OCI-LY7 (cell line): ENCODE measurements around the gene ARL14EP. TPM values are rescaled to one million over a fixed set of nuclear protein-coding genes. Genes with fewer than 3 reads are reported as not detected.

Experiments
- BruUV-seq: library from RNA; stranded (reverse); fragments of 400-500 nt; replicated peaks from 2 replicates; lab custom pipeline; 2021; lab: Mats Ljungman, UMichigan
- CTCF ChIA-PET: fragments of 300-600 bp; sonication (Branson Sonifier 250); formaldehyde crosslinking; loops from one replicate; lab custom pipeline; 2022; ENCODE audit warnings: antibody characterized with exemption; ENCODE audit not compliant: unreplicated experiment; lab: Charles Lee
- POLR2A ChIA-PET: fragments of 300-600 bp; sonication (Branson Sonifier 250); formaldehyde crosslinking; loops from one replicate; lab custom pipeline; 2022; ENCODE audit warnings: antibody characterized with exemption; lab: Charles Lee
- DNase-seq: peaks from one replicate; pipeline ENCODE4 v3.0.0-alpha.2; 2015; ENCODE audit warnings: low spot score
- H2AFZ ChIP-seq: fragments of 200-600 bp; sonication (generic), shearing (Covaris generic); 2 replicates; pipeline ENCODE4 v1.6.1; 2014; ENCODE audit warnings: mild to moderate bottlenecking, antibody characterized with exemption, low read length, moderate library complexity
- H3K27ac ChIP-seq: fragments of 200-600 bp; sonication (generic); 2 replicates; pipeline ENCODE4 v1.5.1; 2014; ENCODE audit warnings: mixed run types, low read depth, mild to moderate bottlenecking, moderate library complexity, low read length, inconsistent platforms; ENCODE audit not compliant: poor library complexity, severe bottlenecking
- H3K36me3 ChIP-seq: fragments of 200-600 bp; sonication (generic); 2 replicates; pipeline ENCODE4 v1.6.1; 2014; ENCODE audit warnings: mild to moderate bottlenecking, antibody characterized with exemption, low read length, moderate library complexity, mixed read lengths; ENCODE audit not compliant: insufficient read depth
- H3K4me1 ChIP-seq: fragments of 200-600 bp; sonication (generic); 2 replicates; pipeline ENCODE4 v1.5.1; 2014; ENCODE audit warnings: mild to moderate bottlenecking, low read length; ENCODE audit not compliant: insufficient read depth, poor library complexity, severe bottlenecking
- H3K4me2 ChIP-seq: fragments of 200-600 bp; sonication (generic); 2 replicates; pipeline ENCODE4 v1.6.1; 2014; ENCODE audit warnings: mild to moderate bottlenecking, low read length
- H3K4me3 ChIP-seq: fragments of 200-600 bp; sonication (generic); 2 replicates; pipeline ENCODE4 v1.5.1; 2014; ENCODE audit warnings: mild to moderate bottlenecking, low read depth, low read length; ENCODE audit not compliant: poor library complexity, severe bottlenecking
- H3K79me2 ChIP-seq: fragments of 200-600 bp; sonication (generic); 2 replicates; pipeline ENCODE4 v1.6.1; 2016; ENCODE audit warnings: low read depth, mild to moderate bottlenecking, low read length, moderate library complexity, mixed read lengths; ENCODE audit not compliant: insufficient read depth
- H3K9me2 ChIP-seq: fragments of 200-600 bp; sonication (generic); 2 replicates; pipeline ENCODE4 v1.6.1; 2016; ENCODE audit warnings: mild to moderate bottlenecking, low read length, mixed read lengths; ENCODE audit not compliant: insufficient read depth
- H3K9me3 ChIP-seq: fragments of 200-600 bp; sonication (generic); 2 replicates; pipeline ENCODE4 v1.6.1; 2014; ENCODE audit warnings: mild to moderate bottlenecking, mixed run types, low read length, mixed read lengths
- H4K20me1 ChIP-seq: fragments of 200-600 bp; sonication (generic); 2 replicates; pipeline ENCODE4 v1.6.1; 2014; ENCODE audit warnings: mild to moderate bottlenecking, antibody characterized with exemption, low read length, moderate library complexity, mixed read lengths; ENCODE audit not compliant: insufficient read depth
- CTCF ChIP-seq: fragments of 200-600 bp; sonication (generic); conservative IDR thresholded peaks from 2 replicates; pipeline ENCODE4 v1.5.1; 2014; ENCODE audit warnings: mild to moderate bottlenecking, antibody characterized with exemption, low read length, moderate library complexity, mixed read lengths
- EZH2phosphoT487 ChIP-seq: fragments of 200-600 bp; sonication (generic); IDR thresholded peaks from 2 replicates; pipeline ENCODE4 v1.6.1; 2018; ENCODE audit warnings: low read depth, borderline replicate concordance, mild to moderate bottlenecking, mixed run types, antibody characterized with exemption, low read length, moderate library complexity, mixed read lengths
- intact Hi-C: fragments of 100-400 bp; cut with micrococcal nuclease; formaldehyde crosslinking; loops from one replicate; pipeline ENCODE4 v1.10.0; 2022; ENCODE audit not compliant: unreplicated experiment
- total RNA-seq, 2 experiments: library from RNA; depleted of rRNA in 1 of 2; stranded (reverse); fragments of >200 nt in 1 of 2; shearing (Covaris generic) in 1 of 2; gene quantifications; 2 replicates each; pipeline ENCODE4 v1.2.3, GENCODE V29; 2014 to 2022

ARL14EP gene
- total RNA-seq, 2 experiments from 2014 or later = 37.8 to 51.5 TPM

GRCh38 chr11:30317030-30317429, 5.9 kb upstream of the ARL14EP start:
- POLR2A ChIA-PET = interaction anchor here (0.6 to 1.1 kb wide), 2 partner anchors 63 to 483 kb away, joined by 3 read pairs; no protein-coding TSS in a partner anchor

GRCh38 chr11:30321321-30321720, 1.6 kb upstream of the ARL14EP start:
- POLR2A ChIA-PET = interaction anchor here (0.7 to 7.1 kb wide), 3 partner anchors 14 to 23 kb away, joined by 3 to 93 read pairs (median 76); no protein-coding TSS in a partner anchor
- Histone ChIP-seq H3K79me2 (peaks cover 34% of the 10 kb centered on the region), H3K9me3 (no peaks in the 10 kb centered on the region), H4K20me1 (peaks cover 14% of the 10 kb centered on the region; the same call in 1 of the 2 replicates), H3K4me2 (peak overlapping the region; percentile 85), H3K27ac (no peak overlapping the region), H3K4me1 (peaks cover 36% of the 10 kb centered on the region), H3K36me3 (peaks cover 16% of the 10 kb centered on the region; the same call in 1 of the 2 replicates), H3K9me2 (no peaks in the 10 kb centered on the region), H2AFZ (peak overlapping the region; percentile 74; the same call in 1 of the 2 replicates), H3K4me3 (peak overlapping the region; percentile 88)
- BruUV-seq = no TSS peak
- TF ChIP-seq EZH2phosphoT487 (no peak), CTCF (no peak)
- DNase-seq = no peak
- intact Hi-C loops = no loop called here
- CTCF ChIA-PET = no interaction called here

More at GRCh38 chr11:30317030-30317429, 5.9 kb upstream of the ARL14EP start:
- H4K20me1 ChIP-seq = no peaks in the 10 kb centered on the region
- intact Hi-C loops = loop anchor here (10.0 kb wide), 1 partner anchor 182 kb away; no protein-coding TSS in a partner anchor
- BruUV-seq = no TSS peak
- DNase-seq = no peak
- TF ChIP-seq EZH2phosphoT487 (no peak), CTCF (no peak)
- no peak overlapping the region for H3K4me2 ChIP-seq
- no peaks in the 10 kb centered on the region for H3K36me3 ChIP-seq
- H3K27ac ChIP-seq = no peak overlapping the region
- H3K79me2 ChIP-seq = no peaks in the 10 kb centered on the region; the same call in 1 of the 2 replicates
- H2AFZ ChIP-seq = no peak overlapping the region
- H3K4me3 ChIP-seq = no peak overlapping the region
- CTCF ChIA-PET = interaction anchor here (1.4 kb wide), 1 partner anchor 188 kb away, joined by 3 read pairs; no protein-coding TSS in a partner anchor
- no peaks in the 10 kb centered on the region for H3K9me3 ChIP-seq
- H3K4me1 ChIP-seq = peaks cover 11% of the 10 kb centered on the region
- H3K9me2 ChIP-seq = no peaks in the 10 kb centered on the region

- peaks cover 14% of the 10 kb centered on the region; the same call in 1 of the 2 replicates for H4K20me1 ChIP-seq
- peaks cover 23% of the 10 kb centered on the region for H3K36me3 ChIP-seq
- no peaks in the 10 kb centered on the region for H3K9me3 ChIP-seq
- BruUV-seq = no TSS peak
- DNase-seq = no peak
- intact Hi-C loops = loop anchor here (2.0 kb wide), 1 partner anchor 115 kb away; no protein-coding TSS in a partner anchor
- H3K27ac ChIP-seq = peak overlapping the region; percentile 43
- H3K4me2 ChIP-seq = peak overlapping the region; percentile 85
- no peak for TF ChIP-seq EZH2phosphoT487
- TF ChIP-seq CTCF = no peak
- no peaks in the 10 kb centered on the region for H3K9me2 ChIP-seq
- CTCF ChIA-PET = interaction anchor here (1.6 kb wide), 1 partner anchor 12 kb away, joined by 6 read pairs; no protein-coding TSS in a partner anchor
- peaks cover 45% of the 10 kb centered on the region for H3K4me1 ChIP-seq
- POLR2A ChIA-PET = interaction anchor here (0.6 to 7.1 kb wide), 10 partner anchors 9 to 534 kb away, joined by 3 to 93 read pairs (median 6); partner anchors contain the start of gene FSHB
- peak overlapping the region; percentile 74 for H2AFZ ChIP-seq
- H3K79me2 ChIP-seq = peaks cover 42% of the 10 kb centered on the region
- peak overlapping the region; percentile 88 for H3K4me3 ChIP-seq
Observed at GRCh38 chr11:30322191-30322590, 713 bp upstream of the ARL14EP start.
